Limb (tissue), 2 donors: ENCODE results near the gene CRLF3.
"Not testable (repeated sequence)": the region's sequence is repeated elsewhere in the genome, so short reads cannot be mapped to it uniquely, and the experiment has no call there.

Source experiments
- DNase-seq, 2 donors: peaks; one replicate each; pipeline ENCODE4 v3.0.0-alpha.2; 2016; ENCODE audit errors: extremely low spot score in 2 of 2

CRLF3 gene

GRCh38 chr17:30814860-30815259 lies 9.6 kb downstream of the CRLF3 start:
- not testable (repeated sequence) for DNase-seq

DNA sequence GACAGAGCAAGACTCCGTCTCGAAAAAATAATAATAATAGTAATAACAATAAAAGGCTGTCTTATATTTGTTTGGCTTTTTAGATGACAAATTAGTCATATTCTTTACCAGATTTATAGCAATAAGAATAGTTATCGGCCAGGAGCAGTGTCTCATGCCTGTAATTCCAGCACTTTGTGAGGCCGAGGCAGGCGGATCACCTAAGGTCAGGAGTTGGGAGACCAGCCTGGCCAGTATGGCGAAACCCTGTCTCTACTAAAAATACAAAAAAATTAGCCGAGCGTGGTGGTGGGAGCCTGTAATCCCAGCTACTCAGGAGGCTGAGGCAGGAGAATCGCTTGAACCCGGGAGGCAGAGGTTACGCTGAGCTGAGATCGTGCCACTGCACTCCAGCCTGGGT lies 10.3 kb downstream of the CRLF3 start:
- not testable (repeated sequence) for DNase-seq

GRCh38 chr17:30812218-30813177 lies 12.0 kb downstream of the CRLF3 start:
- DNase-seq: no peak

DNA sequence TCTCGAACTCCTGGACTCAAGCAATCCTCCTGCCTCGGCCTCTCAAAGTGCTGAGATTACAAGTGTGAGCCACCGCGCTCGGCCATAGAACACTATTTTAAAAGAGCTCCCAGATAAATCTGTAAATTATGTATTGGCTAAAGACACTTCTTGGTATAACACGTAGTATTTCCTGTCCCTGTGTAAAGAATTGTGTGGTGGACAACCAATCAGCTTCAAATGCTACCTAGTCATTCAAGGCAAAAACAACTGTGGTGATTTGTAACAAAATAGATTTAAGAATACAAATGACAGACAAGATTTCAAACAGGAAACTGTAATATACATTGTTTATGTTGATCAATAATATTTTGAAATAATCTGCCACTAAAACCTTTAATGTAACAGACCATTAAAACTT lies 14.6 kb downstream of the CRLF3 start:
- no peak for DNase-seq

GRCh38 chr17:30808785-30809286 lies 15.7 kb downstream of the CRLF3 start:
- no peak for DNase-seq

- no peak for DNase-seq
Observed at GRCh38 chr17:30807896-30808295, 16.6 kb downstream of the CRLF3 start.

- DNase-seq: no peak
Observed at GRCh38 chr17:30805944-30806456, 18.5 kb downstream of the CRLF3 start.

DNA sequence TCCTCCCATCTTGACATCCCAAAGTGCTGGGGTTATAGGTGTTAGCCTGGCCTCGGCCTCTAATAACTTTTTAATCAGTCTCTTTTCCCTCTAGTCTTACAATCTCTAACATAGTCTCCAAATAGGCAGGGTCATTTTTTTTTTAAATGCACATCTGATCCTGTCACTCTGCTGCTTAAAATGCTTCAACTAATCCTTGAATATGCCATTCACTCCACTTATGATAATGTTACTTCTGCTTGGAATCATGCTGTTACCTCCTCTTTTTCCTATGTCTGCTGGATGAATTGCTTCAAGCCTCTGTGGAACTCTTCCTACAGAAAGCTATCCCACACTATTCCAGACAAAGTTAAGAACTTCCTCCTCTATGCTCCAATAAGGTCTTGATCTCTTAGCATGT lies 22.8 kb downstream of the CRLF3 start:
- no peak for DNase-seq

GRCh38 chr17:30796016-30796415 lies 28.5 kb downstream of the CRLF3 start:
- DNase-seq: no peak

DNA sequence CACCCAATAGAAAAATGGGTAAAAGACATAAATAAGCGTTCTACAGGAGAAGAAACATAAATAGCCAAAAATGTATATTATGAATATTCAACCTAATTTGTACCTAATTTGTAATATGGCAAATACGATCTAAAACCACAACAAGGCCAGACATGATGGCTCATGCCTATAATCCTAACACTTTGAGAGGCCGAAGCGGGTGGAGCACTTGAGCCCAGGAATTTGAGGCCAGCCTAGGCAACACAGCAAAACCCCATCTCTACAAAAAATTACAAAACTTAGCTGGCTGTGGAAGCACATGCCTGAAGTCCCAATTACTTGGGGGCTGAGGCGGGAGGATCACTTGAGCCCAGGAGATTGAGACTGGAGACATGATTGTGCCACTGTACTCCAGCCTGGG lies 30.1 kb downstream of the CRLF3 start:
- DNase-seq: no peak

DNA sequence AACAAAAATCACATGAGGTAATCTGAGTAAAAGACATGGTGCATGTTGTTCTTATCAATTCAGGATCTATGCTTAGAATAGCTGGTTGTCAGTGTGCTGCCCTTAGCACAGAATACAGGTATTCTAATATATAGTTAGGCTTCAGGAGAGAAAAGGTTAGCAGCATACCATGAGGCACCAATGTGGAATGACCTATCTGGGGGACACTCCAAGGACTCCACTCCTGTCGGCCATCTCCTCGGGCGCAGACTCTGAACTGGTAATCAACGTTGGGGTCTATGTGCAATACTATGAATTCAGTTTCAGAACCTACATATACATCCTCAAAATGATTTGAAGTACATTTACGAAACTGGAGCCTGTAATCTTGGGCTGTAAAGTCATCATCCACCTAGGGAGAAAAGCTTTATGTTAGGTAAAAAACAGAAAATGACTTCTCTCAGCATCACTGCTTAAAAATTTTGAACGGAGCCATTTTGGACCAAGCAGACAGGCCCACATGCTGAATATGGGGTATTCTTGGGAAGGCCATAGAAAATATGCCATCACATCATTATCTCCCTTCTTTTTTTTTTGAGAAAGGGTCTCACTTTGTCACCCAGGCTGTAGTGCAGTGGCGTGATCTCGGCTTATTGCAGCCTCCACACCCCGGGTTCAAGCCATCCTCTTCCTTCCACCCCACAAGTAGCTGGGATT lies 31.1 kb downstream of the CRLF3 start:
- DNase-seq: no peak

GRCh38 chr17:30790279-30790678 lies 34.2 kb downstream of the CRLF3 start:
- DNase-seq: no peak

DNA sequence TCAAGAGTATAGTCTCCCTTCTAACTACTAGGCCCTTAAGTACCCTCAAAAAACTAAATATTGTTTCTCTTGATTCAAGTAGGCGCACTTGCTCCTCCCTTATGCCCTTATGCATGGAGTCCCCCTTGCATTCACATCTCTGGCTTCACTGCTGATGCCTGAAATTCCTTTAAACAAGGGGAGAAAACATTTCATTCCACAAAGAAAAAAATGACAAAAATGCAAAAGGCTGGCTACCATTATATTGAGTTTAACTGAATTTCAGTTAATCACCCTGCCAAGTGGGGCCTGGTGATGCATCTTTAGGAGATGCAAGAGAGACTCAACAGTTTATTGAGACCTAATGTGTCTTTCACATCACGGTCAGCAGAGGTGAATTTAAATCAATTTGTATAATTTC lies 35.6 kb downstream of the CRLF3 start:
- DNase-seq: no peak

DNA sequence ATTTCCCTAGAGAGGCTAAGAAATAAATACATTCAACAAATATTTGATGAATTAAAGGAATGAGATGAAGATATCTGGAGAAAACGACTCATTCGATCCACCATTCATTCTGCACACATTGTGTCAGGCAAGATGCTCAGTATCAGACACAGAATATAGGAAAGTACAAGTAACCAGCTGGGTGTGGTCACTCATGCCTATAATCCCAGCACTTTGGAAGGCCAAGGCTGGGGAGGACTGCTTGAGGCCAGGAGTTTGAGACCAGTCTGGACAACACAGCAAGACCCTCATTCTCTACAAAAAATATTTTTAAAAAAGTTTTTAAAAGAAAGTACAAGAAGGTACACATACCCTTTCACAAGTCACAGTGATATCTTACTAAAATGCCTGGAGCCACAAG lies 42.3 kb downstream of the CRLF3 start:
- no peak for DNase-seq

- no peak for DNase-seq
Observed at GRCh38 chr17:30780343-30780742, 44.1 kb downstream of the CRLF3 start.

DNA sequence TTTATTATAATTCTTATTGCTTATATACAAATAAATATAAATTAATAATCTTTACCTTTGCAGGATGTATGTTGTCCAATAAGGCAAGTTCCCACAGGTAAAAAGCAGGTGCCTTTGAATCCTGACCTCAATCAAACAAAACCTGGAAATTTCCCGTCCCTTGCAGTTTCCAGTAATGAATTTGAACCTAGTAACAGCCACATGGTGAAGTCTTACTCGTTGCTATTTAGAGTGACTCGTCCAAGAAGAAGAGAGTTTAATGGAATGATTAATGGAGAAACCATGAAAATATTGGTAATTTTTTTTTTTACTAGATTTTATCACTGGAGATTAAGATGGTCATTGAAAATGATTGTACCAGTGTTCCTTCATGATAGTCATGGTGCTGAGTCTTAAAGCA lies 55.7 kb downstream of the CRLF3 start:
- DNase-seq: not testable (repeated sequence)

DNA sequence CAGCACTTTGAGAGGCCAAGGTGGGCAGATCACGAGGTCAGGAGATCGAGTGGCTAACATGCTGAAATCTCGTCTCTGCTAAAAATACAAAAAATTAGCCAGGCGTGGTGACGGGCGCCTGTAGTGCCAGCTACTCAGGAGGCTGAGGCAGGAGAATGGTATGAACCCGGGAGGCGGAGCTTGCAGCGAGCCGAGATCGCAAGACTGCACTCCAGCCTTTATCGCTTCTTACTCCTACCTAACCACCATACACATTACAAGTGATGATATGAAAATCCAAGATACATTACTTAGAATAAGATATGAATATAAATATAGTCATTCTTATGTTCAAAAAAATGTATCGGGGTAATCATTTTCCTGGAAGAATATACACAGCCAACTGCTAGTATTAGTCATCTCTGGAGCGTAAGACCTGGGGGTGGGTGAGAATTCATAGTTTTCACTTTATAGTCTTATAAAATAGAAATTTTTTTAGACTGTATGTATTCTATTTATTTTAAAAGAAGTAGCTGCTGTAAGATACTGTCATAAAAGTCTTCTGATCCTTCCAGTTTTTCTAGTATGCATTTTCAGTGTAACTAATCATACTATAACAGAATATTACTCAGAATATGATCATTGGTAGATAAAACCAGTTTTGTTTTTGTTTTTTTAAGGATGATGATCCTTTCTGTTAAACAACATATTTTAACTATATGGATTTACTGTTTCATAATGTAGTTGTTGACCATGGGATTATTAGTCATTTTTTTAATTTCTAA lies 56.7 kb downstream of the CRLF3 start:
- DNase-seq: not testable (repeated sequence)

- no peak for DNase-seq
Observed at GRCh38 chr17:30761060-30761459, 63.4 kb downstream of the CRLF3 start.

DNA sequence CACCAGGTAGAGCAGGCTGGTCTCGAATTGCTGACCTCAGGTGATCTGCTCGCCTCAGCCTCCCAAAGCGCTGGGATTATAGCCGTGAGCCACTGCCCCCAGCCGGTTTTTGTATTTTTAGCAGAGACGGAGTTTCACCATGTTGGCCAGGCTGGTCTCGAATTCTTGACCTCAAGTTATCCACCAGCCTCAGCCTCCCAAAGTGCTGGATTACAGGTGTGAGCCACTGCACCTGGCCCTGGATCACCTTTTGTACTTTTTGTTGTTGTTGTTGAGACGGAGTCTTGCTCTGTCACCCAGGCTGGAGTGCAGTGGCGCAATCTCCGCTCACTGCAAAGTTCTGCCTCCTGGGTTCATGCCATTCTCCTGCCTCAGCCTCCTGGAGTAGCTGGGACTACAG lies 71.2 kb downstream of the CRLF3 start:
- not testable (repeated sequence) for DNase-seq

DNA sequence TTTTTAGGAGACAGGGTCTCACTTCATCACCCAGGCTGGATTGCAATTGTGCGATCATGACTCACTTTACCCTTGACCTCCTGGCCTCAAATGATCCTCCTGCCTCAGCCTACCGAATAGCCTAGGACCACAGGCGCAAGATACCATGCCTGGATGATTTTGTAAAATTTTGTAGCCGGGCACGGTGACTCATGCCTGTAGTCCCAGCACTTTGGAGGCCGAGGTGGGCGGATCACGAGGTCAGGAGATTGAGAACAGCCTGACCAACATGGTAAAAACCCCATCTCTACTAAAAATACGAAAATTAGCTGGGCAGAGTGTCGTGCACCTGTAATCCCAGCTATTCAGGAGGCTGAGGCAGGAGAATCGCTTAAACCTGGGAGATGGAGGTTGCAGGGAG lies 73.5 kb downstream of the CRLF3 start:
- not testable (repeated sequence) for DNase-seq

DNA sequence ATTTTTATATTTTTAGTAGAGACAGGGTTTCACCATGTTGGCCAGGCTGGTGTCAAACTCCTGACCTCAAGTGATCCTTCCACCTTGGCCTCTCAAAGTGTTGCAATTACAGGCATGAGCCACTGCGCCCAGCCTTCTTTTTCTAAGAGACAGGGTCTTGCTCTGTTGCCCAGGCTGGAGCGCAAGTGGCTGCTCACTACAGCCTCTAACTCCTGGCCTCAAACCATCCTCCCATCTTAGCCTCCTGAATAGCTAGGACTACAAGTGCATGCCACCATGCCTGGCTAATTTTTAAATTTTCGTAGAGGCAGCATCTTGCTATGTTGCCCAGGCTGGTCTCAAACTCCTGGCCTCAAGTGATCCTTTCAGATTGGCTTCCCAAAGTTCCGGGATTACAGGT lies 76.9 kb downstream of the CRLF3 start:
- DNase-seq: not testable (repeated sequence)
